ENCODE results near the gene SCYL3.
"Not testable (repeated sequence)": the region's sequence is repeated elsewhere in the genome, so short reads cannot be mapped to it uniquely, and the experiment has no call there.

Gene SCYL3

GRCh38 chr1:169868978-169869377 lies 24.7 kb downstream of the SCYL3 start:
- DNase-seq, result no peak

GRCh38 chr1:169867012-169867675 lies 26.6 kb downstream of the SCYL3 start:
- DNase-seq, result no peak

GRCh38 chr1:169866577-169866976 lies 27.1 kb downstream of the SCYL3 start:
- no peak for DNase-seq

- DNase-seq, result not testable (repeated sequence)
These were observed 29.2 kb downstream of the SCYL3 start for GRCh38 chr1:169864531-169864930.

GRCh38 chr1:169860750-169861149 lies 32.9 kb downstream of the SCYL3 start:
- no peak for DNase-seq

- DNase-seq, result no peak
These were observed 33.5 kb downstream of the SCYL3 start for GRCh38 chr1:169860187-169860586.

GRCh38 chr1:169859001-169859400 lies 34.7 kb downstream of the SCYL3 start:
- DNase-seq, result no peak

GRCh38 chr1:169858467-169858866 lies 35.2 kb downstream of the SCYL3 start:
- no peak for DNase-seq

- DNase-seq, result no peak
These were observed 40.4 kb downstream of the SCYL3 start for GRCh38 chr1:169853341-169853740.

GRCh38 chr1:169849346-169850022 lies 44.2 kb downstream of the SCYL3 start:
- DNase-seq, result no peak

- DNase-seq, result no peak
These were observed 45.2 kb downstream of the SCYL3 start for GRCh38 chr1:169848456-169848855.

GRCh38 chr1:169844941-169845608 lies 48.6 kb downstream of the SCYL3 start:
- DNase-seq, result no peak

GRCh38 chr1:169838942-169839341 lies 54.8 kb downstream of the SCYL3 start:
- DNase-seq, result no peak

GRCh38 chr1:169836198-169836597 lies 57.5 kb downstream of the SCYL3 start:
- no peak for DNase-seq

GRCh38 chr1:169835647-169836046 lies 58.0 kb downstream of the SCYL3 start:
- DNase-seq, result no peak

GRCh38 chr1:169834869-169835268 lies 58.8 kb downstream of the SCYL3 start:
- DNase-seq, result no peak

GRCh38 chr1:169833179-169833901 lies 60.4 kb downstream of the SCYL3 start:
- no peak for DNase-seq

- no peak for DNase-seq
These were observed 64.0 kb downstream of the SCYL3 start for GRCh38 chr1:169829671-169830070.

- no peak for DNase-seq
These were observed 69.5 kb downstream of the SCYL3 start for GRCh38 chr1:169824153-169824552.

GRCh38 chr1:169821500-169821899 lies 72.2 kb downstream of the SCYL3 start:
- DNase-seq, result no peak

GRCh38 chr1:169816617-169817016 lies 77.1 kb downstream of the SCYL3 start:
- DNase-seq, result no peak

GRCh38 chr1:169814265-169814664 lies 79.4 kb downstream of the SCYL3 start:
- no peak for DNase-seq

GRCh38 chr1:169812131-169812530 lies 81.6 kb downstream of the SCYL3 start:
- DNase-seq, result no peak
